NCI-H2196 (cell line): ENCODE results near the gene SPATA24.
"Not testable (repeated sequence)": the region's sequence is repeated elsewhere in the genome, so short reads cannot be mapped to it uniquely, and the experiment has no call there.

Source experiments
- DNase-seq: peaks from one replicate; lab custom pipeline; 2025; ENCODE audit not compliant: unreplicated experiment; lab: John Stamatoyannopoulos, UW

SPATA24 gene

DNA sequence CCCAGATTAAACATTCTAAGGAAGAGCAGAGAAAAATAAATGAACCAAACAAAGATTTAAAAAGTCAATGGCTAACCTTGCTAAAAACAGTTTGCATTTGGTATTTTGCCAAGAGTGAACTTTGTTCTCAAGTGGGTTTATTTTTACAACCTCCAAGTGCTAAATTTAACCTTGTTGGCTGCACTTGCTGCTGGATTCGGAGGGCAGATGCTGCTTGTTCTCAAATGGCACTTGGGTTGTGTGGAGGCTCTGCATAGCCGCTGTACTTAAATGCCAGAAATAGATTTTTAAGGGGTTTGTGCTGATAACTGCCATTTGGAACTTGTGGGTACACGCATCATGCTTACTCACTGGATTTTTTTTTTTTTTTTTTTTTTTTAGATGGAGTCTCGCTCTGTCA lies 13.3 kb upstream of the SPATA24 start:
- no peak for DNase-seq

GRCh38 chr5:139416651-139417050 lies 12.8 kb upstream of the SPATA24 start:
- DNase-seq, result no peak

DNA sequence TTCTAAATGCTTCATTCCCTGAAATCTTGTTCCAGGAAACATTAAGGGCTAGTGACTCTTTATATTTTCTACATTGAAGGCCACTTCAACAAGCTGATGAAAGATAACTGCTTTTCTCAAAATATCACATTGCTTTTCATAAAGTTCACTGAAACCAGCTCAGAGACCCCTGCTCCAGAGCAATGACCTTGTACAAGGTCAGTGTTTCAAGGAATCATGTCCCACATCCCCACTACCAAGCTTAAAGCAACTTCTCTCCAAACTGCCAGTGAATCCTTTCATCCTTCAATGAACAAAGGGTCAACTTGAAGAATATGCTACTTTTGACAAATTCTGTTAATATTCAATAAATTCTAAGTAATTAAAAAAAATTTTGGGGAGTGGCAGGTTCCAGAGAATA lies 12.0 kb upstream of the SPATA24 start:
- no peak for DNase-seq

- no peak for DNase-seq
These were observed 11.5 kb upstream of the SPATA24 start for GRCh38 chr5:139415221-139415861.

- DNase-seq, result no peak
These were observed 10.8 kb upstream of the SPATA24 start for GRCh38 chr5:139414581-139415130.

GRCh38 chr5:139413963-139414362 lies 10.1 kb upstream of the SPATA24 start:
- no peak for DNase-seq

DNA sequence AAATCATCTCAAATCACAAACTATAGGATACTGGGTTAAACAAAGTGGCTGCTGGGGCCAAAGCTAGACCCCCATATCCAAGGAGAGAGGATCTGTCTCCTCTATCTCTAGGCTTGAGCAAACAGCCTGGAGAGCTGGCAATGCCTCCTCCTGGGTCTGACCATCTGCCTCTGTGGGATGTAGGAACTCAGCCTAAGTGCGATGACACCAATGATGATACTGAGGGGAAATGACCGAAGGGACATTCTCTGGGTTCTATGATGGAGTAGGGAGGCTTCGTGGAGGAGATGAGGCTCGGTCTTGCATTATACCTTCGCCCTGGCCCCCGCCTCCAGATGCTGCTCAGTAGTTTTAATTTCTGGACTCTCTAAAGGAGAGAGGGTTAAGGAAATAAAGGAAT lies 9.3 kb upstream of the SPATA24 start:
- no peak for DNase-seq

GRCh38 chr5:139410993-139411828 lies 7.3 kb upstream of the SPATA24 start:
- no peak for DNase-seq

- DNase-seq, result no peak
These were observed 6.5 kb upstream of the SPATA24 start for GRCh38 chr5:139410121-139410992.

GRCh38 chr5:139409116-139409515 lies 5.2 kb upstream of the SPATA24 start:
- DNase-seq, result not testable (repeated sequence)

- DNase-seq, result no peak
These were observed 4.3 kb upstream of the SPATA24 start for GRCh38 chr5:139408191-139408590.

DNA sequence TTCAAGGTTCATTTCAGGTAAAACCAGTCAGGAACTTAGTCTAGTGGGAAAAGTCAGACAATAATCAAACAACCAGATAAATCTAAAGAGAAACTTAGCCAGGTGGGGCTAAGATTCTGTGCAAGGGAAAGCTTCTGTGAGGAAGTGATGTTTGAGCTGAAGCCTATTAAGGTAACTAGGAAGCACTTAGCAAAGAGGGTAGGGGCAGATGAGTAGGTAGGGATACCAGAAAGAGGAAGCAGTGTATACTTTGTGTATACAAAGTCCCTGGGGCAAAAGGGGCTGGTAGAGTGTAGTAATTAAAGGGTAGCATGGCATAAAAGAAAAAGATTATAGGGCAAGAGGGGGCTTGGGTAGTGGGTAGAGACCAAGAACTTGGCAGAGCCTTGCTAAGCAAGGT lies 3.6 kb upstream of the SPATA24 start:
- no peak for DNase-seq

GRCh38 chr5:139406963-139407362 lies 3.1 kb upstream of the SPATA24 start:
- no peak for DNase-seq

DNA sequence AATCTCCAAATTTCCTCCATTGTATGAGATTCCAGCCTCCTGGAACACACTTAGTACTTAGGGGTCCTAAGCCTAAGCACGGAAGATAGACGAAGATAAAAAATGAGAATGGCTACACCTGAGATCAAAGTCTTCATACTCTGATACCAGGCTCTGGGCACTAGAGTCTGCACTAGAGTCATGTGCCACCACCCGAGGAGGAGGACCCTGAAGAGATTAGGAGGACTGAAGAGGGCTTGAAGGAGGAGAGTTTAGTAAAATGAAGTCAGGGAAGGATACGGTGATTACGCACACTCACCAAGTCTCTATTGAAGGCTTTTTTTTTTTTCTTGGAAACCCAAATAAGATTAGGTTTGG lies 573 bp upstream of the SPATA24 start:
- no peak for DNase-seq

GRCh38 chr5:139403418-139403786 lies 487 bp downstream of the SPATA24 start:
- no peak for DNase-seq

DNA sequence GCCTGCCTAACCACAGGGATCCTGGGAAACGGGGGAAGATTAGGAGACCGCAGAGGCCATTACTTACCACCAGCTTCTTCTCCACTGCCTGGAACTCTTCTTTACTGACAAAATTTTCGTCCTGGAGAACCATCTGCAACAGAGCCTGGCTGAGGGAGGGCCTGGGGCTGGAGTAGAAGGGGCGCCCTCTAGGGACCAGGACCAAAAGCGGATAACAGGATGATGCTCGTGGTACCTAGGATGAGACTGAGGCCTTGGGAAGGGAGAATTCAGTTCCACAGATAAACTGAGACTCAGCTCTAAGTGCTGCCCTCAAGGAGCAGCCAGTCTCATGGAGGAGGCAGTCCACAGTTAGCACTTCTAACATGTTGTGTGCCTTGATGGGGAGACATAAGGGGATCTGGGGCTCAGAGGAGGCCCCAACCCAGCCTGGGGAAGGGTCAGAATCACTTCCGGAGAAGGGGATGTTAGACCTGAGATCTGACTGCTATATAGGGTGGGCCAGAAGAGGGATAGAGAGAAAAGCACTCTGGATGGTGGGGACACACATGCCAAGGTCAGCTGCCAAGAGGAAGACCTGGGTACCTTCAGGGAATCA lies 1.2 kb downstream of the SPATA24 start:
- DNase-seq, result no peak

GRCh38 chr5:139401546-139401945 lies 2.3 kb downstream of the SPATA24 start:
- no peak for DNase-seq

DNA sequence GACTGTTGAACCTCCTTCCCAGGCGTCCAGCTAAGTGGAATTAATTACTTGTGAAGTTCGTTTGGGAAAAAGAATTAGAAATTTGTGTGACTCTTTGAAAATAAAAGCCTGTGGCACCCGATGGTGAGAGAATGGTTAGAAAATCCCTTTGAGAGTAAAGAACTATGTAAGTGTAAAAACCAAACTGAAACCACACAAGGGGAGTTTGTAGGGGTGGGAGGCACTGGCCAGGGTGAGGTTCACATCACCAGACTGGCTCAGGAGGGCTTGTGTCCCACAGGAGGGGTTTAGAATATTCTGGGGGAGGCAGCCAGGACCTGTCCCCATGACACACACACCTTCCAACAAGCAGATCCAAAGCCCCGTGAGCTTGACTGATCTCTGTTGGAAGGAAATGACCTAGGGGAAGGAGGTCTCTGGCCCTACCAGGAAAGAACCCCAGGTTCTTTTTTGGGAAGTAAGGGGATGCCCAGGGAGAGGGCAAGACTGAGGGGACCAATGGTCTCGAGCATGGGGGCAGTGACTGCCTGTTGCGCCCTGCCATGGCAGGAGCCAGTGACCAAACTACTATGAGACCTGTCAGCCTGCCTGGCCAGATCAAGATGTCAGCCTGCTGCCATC lies 4.3 kb downstream of the SPATA24 start:
- no peak for DNase-seq

GRCh38 chr5:139397921-139398320 lies 6.0 kb downstream of the SPATA24 start:
- no peak for DNase-seq

DNA sequence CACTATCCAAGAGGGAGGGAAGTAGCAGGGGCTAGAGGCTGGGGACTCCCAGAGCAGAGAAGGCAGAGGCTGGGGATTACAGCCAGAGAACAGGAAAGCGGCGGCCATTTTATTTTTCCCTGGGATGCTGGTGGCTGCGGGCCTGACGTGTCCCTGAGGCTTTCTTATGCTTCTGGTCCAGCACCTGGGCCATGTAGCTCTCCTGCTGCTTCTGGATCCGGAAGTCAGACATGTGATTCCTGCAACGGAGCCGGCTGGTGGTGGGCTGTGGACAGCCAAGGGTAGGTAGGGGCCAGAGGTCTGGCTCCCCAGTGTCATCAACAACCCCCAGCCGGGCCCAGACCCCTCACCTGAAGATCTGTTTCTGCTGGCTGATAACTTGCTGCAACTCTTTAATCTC lies 7.2 kb downstream of the SPATA24 start:
- DNase-seq, result no peak
